Mammary epithelial cell (primary cell): ENCODE results near the gene ATP8B3.

ENCODE experiments used
- CTCF ChIP-seq, 2 donors: IDR thresholded peaks in 1 of 2; conservative IDR thresholded peaks in 1 of 2; 2 replicates each; pipeline ENCODE4 v1.5.1; 2011 to 2012; ENCODE audit warnings: inconsistent platforms in 2 of 2, low read length in 2 of 2, mild to moderate bottlenecking in 2 of 2, control low read depth in 1 of 2, low read depth in 1 of 2; ENCODE audit not compliant: insufficient read depth in 1 of 2; ENCODE audit errors: extremely low read depth in 1 of 2
- EZH2 ChIP-seq: IDR thresholded peaks from 2 replicates; pipeline ENCODE4 v1.6.1; 2012; ENCODE audit warnings: low read length, inconsistent platforms, borderline replicate concordance

- TF ChIP-seq CTCF (conservative IDR thresholded peaks at IDR 0.05 in 1 of 2, IDR thresholded peaks at IDR 0.05 in 1 of 2; ENCODE audit: extremely low read depth in 1 of 2, insufficient read depth in 1 of 2, low read depth in 1 of 2, low read length in 2 of 2) (no peak), EZH2 (no peak)
These were observed 48.1 kb downstream of the ATP8B3 start for GRCh38 chr19:1763648-1764639.
